LHCN-M2 (cell line): Measurements from ENCODE around the gene P2RY13. TPM values are rescaled to one million over a fixed set of nuclear protein-coding genes. Genes with fewer than 3 reads are reported as not detected.

Experiments
- DNase-seq: peaks from one replicate; pipeline ENCODE4 v3.0.0-alpha.2; 2012; ENCODE audit warnings: low read depth
- polyA plus RNA-seq: library from polyadenylated mRNA; unstranded; fragments of >200 nt; gene quantifications from one replicate; pipeline ENCODE4 v1.2.1, GENCODE V29; 2012; ENCODE audit warnings: missing spikeins
- total RNA-seq: library from RNA; depleted of rRNA; stranded (reverse); fragments of >200 nt; gene quantifications from 2 replicates; pipeline ENCODE4 v1.2.3, GENCODE V29; 2014; rRNA removed

P2RY13 gene
- not detected in 2 replicates for total RNA-seq
- polyA plus RNA-seq: not detected

DNA sequence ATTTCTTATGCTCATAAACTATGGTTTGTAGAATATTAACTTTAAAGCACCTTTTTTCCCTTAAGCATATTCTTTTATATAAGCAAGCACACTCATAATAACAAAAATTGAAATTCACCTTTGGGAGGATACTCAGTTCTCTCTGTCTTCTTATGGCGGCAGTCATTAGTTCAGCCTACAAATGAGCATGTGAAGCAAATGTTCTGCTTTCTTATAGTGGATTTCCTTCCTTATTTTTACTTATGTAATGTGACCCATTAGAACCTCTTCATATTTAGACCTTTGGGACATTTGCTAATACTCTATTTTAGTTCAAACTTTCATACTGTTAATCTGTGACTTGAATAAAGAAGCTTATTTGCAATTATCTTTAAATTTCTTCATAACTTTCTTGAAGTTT lies at the start of gene P2RY13:
Gene P2RY13, minus strand, starts transcription at position 187 of the 400 bp plus-strand sequence. Its CDS starts 21 bp downstream, at position 166.
- no peak for DNase-seq

DNA sequence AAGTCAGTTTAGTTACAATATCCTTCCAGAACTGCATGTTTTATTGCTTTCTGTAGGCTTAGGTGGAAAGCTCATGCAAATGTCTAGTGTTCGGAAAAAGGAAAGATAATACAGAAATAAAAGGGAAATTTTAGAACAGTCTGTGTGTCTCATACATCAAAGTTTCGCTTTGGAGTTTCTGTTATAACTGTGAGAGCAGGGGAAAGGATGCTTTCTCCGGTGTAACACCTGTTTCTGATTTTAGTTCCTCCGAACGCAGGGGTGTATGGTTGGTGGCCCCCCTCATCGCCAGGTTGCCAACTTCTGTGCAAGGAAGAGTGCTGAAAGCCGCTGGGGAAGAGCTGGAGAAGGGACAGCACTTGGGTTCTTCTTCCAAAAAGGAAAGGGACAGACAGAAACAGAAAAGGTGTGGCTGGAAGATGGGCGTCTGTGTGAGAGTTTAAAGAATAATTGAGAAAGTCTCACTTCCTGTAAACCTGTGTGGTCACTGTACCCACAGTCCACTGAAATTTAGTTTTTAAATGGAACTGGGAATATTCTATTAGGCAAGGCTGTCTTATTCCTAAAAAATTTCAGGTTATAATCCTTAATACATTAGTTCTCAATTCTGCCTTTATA lies 48.5 kb upstream of the P2RY13 start:
- DNase-seq: no peak

DNA sequence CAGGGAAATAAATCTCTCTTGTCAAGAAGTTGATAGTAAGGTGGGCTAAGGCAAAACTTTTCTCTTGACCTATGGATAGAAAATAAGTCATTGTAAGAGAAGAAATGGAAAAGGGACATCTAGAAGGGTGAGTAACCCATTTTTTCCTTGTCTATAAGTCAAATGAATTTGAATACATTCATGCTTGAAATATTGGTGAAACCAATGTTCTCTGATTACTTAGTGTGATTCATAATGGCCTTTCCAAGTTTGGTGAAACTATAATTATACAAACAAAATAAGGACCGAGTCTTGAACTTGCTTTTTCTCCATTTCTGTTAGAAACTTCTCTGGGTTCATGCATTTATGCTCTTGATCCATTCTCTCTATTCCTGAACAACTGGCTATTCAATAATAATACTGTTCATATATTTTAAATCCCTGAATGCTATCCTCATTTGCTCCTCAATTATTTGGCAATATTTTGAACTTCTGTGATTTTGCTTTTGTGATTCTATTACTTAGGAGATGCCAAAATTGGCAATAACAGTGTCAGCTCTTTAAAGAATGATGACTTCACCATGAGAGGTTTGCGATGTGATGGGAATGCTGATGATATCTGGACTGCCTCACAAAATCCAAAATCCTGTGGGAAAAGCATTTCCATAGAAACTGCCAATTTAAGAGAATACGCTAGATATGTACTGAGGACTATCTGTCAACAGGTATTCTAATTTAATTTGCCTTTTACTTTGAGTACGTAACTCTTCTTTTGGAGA lies 42.9 kb upstream of the P2RY13 start:
- DNase-seq: no peak

DNA sequence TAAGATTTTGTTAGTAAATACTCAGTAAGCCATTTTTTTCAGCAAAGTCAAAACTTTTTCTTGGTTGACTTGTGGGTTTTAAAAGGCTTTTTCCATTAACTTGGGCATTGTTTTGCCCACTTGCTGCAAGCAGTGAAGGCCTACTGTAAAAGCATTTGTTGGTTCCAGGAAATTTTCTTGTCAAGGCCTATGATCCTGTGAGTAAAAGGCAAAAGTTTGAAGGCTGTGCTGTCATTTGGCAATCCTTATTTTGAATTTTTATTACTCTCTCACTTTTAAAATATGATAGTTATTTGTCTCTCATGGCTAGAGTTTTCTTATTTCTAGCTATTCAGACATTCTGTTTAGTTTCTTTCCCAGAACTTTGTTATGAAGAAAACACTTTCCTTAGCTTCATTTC lies 42.2 kb upstream of the P2RY13 start:
- no peak for DNase-seq

- DNase-seq: no peak
Measured at GRCh38 chr3:151367448-151367847, 38.1 kb upstream of the P2RY13 start.

DNA sequence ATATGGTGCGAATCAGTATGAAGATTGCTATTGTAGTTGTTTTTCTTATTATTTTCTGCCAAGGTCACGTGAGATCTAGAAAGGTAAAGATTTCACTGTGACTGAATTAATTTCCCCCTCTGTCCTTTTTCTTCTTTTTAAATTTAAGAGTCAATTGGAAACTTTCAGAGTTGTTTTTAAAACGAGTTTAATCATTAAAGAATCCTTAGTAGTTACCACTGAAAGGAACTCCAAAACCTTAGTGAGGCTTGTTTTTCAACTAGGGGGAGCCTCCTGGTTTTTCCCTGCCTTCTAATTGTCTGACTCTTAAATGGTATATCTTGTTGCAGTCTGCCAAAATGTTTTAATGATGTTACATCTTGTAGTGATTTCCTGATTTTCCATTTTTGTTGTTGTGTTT lies 37.6 kb upstream of the P2RY13 start:
- no peak for DNase-seq

DNA sequence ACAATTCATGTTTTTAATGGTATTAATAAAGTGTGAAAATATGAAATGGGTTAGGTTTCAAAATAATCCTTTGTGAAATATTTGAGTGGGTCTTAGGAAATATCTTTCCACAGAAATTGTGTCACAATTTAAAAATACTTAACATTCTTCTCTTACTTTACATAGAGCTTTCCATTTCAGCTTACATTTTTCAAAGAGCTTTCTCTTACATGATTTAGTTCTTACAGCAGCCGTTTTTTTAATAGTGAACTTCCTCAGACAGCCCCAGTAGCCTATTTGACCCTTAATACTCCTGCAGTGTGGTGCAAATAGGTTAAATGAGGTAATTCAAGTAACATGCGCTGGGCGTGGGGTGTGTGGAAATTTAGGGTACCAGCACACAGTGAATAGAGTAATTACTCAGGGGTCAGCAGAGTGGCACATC lies 33.4 kb upstream of the P2RY13 start:
- no peak for DNase-seq

DNA sequence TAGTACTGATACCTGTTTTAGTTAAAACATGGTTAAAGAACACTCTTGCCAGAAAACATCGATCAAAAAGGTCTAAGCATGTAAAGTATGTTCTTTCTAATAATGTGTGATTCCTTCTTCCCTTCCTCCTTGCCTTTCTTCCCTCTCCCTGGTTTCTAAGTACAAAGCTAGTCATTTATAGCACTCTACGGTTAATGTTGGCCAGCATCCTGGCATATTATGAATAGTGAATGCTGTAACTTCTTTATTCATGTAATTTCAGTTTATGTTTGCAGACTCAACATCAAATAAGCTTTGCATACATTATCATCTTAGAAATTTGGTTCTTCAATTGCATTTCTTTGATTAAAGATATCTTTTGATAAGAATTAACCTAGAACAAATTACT lies 28.1 kb upstream of the P2RY13 start:
- DNase-seq: no peak

GRCh38 chr3:151356794-151357462 lies 27.6 kb upstream of the P2RY13 start:
- peak; percentile 2 for DNase-seq

DNA sequence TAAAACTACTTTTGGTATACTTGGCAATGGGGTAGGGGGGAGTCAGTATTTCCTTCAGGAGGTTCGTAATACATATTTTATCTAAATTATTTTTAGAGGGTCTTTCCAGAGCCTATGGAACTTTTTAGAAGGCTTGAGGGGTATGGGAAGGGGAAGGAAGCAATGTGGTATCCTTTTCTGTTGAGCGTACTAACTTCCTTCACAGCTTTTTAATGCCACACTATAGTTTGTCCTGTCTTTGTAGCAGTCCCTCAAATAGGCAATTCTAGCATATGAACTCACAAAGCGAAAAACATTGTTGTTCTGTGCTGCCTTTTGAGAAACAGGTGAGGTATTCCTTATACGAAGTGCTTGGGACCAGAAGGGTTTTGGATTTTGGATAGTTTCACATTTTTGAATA lies 22.3 kb upstream of the P2RY13 start:
- DNase-seq: no peak

- DNase-seq: no peak
Measured at GRCh38 chr3:151351219-151351618, 21.9 kb upstream of the P2RY13 start.

- no peak for DNase-seq
Measured at GRCh38 chr3:151350656-151351055, 21.3 kb upstream of the P2RY13 start.

GRCh38 chr3:151347432-151347831 lies 18.1 kb upstream of the P2RY13 start:
- no peak for DNase-seq

GRCh38 chr3:151346292-151346691 lies 16.9 kb upstream of the P2RY13 start:
- DNase-seq: no peak

DNA sequence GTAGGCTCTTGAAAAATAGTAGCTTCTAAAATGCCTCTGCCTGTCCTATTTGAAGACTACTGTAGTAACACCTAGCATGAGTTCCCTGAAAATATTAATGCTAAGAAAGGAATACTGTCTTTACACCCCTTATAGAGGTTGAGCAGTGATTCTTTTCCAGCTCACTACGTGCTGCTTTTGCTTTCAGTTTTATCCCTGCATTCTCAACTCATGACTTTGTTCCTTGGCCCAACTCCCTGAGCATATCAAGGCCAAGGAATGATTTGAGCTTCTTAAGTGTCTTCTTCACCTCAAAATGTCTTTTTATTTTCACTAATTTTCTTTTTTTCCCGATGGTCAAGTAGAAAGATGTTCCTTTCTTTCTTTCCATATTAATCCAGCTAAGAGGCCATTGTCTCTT lies 16.5 kb upstream of the P2RY13 start:
- peak; percentile 5 for DNase-seq

GRCh38 chr3:151331696-151332095 lies 2.3 kb upstream of the P2RY13 start:
- DNase-seq: no peak

GRCh38 chr3:151330899-151331298 lies 1.6 kb upstream of the P2RY13 start:
- DNase-seq: no peak

GRCh38 chr3:151330379-151330778 lies 1.0 kb upstream of the P2RY13 start:
- DNase-seq: no peak

DNA sequence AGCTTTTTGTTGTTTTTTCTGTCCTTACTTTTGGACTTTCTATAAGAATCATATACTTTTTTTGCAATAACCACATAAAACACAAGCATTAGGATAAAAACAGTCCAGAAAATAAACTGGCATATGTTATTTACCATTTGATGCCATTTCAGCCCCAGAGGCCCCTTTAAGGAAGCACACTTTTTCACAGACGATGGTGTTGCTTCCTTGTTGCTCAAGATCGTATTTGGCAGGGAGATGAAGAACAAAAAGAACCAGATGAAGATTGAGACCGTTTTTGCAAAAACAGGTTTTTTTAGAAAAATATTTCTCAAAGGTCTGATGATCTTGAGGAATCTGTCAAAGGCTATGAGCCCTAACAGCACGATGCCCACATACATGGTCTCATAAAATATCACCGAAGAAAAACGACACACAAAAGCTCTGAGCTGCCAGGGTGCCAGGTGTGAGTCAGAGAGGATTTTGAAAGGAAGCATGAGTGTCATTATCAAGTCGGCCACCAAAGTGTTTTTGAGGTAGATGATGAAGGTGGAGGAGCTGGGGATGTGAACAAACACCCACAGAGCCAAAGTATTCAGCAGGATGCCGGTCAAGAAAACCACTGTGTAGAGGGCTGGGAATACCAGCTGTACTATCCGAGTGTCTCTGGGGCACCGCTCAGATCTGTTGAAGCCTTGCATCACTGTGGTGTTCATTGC lies 902 bp downstream of the P2RY13 start:
- DNase-seq: no peak

GRCh38 chr3:151327571-151328198 lies 1.7 kb downstream of the P2RY13 start:
- DNase-seq: peak; percentile 6

- DNase-seq: no peak
Measured at GRCh38 chr3:151322511-151322910, 6.8 kb downstream of the P2RY13 start.

DNA sequence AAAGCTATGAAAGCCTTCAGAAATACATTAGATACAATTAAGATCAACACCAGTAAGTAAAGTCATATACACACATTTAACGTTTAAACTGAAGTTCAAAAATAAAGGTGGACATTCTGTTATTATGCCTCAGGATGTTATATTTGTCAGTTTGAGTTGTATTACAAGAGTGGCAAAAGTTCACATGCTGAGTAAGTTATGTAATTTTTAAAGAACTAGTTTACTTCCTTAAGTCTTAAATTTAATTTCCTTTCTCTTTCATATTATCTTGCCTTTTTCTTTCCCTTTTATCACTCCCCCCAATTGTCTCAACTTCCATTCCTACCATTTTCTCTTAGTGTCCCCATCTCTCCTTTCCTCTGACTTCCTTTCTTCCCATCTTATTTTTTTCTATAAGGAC lies 7.8 kb downstream of the P2RY13 start:
- no peak for DNase-seq
